ENCODE data around the gene MED4.

MED4 gene, protein sequence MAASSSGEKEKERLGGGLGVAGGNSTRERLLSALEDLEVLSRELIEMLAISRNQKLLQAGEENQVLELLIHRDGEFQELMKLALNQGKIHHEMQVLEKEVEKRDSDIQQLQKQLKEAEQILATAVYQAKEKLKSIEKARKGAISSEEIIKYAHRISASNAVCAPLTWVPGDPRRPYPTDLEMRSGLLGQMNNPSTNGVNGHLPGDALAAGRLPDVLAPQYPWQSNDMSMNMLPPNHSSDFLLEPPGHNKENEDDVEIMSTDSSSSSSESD

DNA sequence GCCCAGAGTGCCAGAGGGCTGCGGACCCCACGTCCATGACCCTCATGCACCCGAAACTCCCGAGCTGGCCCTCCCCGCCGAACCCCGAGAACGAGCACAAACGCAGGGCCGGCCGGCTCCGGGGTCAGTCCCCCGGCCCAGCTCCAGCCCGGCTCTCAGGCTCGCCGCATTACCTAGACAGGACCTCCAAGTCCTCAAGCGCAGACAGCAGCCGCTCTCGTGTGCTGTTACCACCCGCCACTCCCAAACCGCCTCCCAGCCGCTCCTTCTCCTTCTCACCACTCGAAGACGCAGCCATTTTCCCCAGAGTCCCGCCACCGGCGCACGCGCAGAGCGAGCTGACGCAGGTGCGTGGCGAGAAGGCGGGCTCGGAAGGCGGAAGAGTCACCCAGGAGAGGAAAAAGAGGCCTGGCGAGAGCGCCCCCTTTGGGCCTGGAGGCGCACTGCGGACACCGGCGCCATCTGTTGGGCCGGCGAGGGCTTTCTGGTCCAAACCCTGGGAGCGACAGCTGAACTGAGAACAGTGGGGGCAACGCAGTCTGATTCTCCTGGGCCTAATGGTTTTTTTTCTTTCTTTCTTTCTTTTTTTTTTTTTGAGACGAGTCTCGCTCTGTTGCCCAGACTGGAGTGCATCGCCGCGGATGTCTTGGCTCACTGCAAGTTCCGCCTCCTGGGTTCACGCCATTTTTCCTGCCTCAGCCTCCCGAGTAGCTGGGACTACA lies at the start of gene MED4:
Gene MED4 (minus strand): TSS at position 324 of the 722 bp plus-strand sequence. CDS start 26 bp downstream, at position 298.
- DNase-seq, result peak; percentile 100

- DNase-seq, result no peak
Observed at GRCh38 chr13:48144413-48145035, 49.6 kb upstream of the MED4 start.

DNA sequence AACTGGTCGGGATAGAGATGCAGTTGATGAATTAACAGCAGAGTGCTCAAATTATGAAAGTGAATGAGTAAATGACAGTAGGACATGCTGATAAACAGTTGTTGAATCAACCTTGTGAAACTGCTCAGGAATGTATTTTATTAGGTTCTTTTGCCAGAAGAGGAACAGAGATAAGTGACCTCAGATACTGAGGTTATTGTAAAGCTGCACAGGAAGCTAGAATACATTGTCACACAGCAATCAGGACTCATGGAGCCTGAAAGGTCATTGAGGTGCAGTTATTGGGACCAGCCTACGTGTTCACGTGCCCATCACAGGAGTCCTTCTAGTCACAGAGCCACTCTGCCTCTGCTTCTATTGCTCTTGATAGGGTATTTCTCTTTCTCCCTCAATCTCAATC lies 47.5 kb upstream of the MED4 start:
- DNase-seq, result no peak

DNA sequence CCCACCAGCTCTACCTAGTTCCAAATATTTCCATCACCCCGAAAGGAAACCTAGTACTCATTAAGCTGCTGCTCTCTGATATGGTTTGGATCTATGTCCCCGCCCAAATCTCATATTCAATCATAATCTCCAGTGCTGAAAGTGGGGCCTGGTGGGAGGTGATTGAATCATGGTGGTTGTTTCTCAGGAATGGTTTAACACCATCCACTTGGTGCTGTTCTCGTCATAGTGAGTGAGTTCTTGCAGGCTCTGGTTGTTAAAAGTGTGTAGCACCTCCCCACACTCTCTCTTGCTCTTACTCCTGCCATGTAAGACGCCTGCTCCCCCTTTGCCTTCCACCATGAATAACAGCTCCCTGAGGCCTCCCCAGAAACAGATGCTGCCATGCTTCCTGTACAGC lies 43.4 kb upstream of the MED4 start:
- no peak for DNase-seq

DNA sequence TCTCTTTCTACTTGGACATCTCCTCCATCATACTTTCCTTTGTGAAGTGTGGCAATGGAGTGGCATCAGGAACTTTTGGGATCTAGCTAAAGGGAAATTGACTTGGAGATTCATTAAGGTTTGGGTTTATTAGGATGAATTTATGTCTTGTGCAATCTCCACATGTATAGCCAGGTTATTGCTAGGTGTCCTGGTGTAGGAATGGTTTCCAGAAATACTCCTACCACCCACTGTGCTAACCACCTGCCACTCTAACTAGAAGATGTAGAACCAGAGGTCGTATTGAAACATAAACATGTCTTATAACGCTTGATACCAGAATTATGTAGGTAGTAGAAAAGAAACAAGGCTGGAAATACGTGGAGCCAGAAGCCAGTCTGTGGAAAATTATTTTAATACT lies 38.1 kb upstream of the MED4 start:
- DNase-seq, result no peak

- no peak for DNase-seq
Observed at GRCh38 chr13:48131533-48131932, 36.6 kb upstream of the MED4 start.

- no peak for DNase-seq
Observed at GRCh38 chr13:48126944-48127830, 32.3 kb upstream of the MED4 start.

GRCh38 chr13:48125794-48126228 lies 30.9 kb upstream of the MED4 start:
- DNase-seq, result no peak

DNA sequence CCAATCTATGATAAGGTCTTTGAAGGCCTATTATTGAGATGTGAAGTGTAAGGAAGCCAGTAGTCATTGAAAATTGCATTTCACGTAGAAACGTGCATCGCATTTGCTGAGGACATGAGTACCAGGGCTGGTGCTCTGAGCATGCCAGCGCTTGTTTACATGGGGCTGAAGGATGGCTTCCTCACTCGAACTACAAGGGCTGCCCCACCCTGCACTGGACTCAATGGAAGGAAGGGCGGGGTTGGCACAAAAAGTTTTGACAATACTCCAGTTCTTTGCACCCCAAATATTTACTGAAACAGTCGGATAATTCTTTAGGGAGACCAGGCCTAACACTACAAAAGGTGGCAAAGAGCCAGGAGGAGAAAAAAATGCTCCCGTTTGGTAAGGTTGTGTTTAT lies 28.9 kb upstream of the MED4 start:
- DNase-seq, result no peak

- no peak for DNase-seq
Observed at GRCh38 chr13:48121733-48122132, 26.8 kb upstream of the MED4 start.

DNA sequence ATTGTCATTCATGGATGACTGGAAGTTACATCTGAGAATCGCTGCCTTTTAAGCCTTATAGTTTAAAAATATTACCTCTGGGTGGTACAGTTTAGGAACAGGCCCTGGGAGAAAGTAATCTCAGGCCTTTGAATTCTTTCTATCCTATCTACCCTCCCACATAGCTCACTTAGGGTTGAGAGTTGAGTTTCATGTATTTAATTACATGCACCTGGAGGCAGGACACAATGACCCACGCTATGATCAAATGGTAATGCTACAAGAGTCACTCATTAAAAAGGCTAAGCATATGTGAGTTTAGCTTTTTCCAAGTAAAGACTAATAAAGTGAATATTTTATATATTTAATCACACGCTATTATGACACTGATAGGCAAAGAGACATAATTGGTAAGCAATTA lies 25.3 kb upstream of the MED4 start:
- DNase-seq, result no peak

DNA sequence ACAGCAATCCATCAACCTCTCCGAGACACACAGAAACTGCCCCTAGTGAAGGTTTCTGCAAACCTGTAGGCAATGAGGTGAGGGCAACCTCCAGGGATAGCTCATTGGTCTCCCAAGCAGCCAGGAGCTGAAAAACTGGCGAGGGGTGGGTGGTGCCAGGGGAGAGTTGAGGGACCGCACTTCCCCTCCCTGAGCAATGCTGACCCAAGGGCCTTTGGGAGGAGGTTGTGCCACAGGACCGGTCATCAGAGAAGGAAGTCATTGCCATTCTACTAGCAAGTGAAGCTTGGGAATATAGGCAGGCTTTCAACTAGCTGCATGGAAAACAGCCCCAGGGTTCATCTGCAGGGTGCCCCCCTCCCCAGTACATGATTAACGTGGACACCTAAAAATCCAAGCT lies 23.1 kb upstream of the MED4 start:
- DNase-seq, result no peak

- DNase-seq, result no peak
Observed at GRCh38 chr13:48116808-48117207, 21.9 kb upstream of the MED4 start.

GRCh38 chr13:48113756-48114130 lies 18.8 kb upstream of the MED4 start:
- DNase-seq, result no peak

DNA sequence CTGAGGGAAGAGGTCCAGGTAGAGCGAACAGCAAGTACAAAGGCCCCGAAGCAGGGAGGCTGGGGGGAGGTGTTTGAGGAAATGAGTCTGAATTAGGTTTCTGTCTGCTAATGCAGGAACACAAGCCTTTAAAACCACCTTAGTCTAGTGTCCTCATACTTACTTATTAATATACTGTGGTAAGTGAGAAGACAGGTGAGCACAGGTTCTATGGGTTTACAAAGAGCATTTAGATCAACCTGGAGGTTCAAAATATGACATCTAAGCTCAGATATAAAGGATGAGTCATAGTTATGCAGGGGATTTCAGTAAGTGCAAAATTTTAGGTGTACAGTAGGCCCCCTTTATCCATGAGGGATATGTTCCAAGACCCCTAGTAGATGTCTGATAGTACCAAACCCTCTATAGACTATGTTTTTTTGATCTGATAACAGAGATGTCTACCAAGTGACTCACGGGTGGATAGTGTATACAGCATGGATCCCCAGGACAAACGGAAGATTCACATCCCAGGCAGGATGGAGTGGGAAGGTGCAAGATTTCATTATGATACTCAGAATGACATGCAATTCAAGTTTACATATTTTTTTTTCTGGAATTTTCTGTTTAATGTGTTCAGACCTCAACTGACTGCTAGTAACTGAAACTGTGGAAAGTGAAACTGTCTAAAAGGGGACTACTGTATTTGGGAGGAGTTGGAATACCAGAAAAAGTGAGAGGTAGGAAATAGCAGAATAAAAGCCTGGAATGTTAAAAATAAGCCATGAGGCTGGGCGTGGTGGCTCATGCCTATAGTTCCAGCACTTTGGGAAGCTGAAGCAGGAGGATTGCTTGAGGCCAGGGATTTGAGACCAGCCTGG lies 18.2 kb upstream of the MED4 start:
- DNase-seq, result no peak

GRCh38 chr13:48110931-48111721 lies 16.2 kb upstream of the MED4 start:
- DNase-seq, result no peak

DNA sequence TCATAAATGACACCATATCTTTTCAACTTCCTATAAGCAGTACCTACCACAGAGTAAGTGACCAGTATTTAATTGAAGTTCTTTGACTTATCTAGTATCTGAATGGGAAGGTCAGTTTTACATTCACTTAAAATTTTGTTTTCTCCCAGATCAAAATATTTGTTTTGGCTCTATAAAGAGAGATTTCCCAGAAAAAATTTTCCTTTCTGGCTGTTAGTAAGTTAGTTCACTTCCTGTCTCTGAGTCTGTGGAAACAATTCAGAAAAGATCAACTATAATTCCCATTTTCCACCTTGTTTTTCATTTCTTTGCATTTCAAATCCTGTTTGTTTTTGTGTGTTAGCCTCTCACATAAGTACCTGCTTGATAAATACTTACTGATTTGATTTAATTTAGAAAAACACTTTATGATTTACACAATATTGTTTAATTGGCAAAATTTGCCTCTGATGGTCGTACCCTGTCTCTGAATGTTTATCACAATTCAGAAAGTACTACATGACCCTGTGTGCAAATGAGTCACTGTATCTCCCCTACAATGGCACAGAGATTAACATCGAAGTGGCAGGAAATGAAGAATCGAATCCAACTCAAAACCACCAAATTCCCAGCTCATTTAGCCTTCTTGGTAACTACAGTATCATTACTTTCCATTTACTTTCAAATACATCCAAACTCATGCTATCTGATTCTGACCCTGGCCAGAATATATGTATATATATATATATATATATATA lies 15.4 kb upstream of the MED4 start:
- DNase-seq, result no peak

DNA sequence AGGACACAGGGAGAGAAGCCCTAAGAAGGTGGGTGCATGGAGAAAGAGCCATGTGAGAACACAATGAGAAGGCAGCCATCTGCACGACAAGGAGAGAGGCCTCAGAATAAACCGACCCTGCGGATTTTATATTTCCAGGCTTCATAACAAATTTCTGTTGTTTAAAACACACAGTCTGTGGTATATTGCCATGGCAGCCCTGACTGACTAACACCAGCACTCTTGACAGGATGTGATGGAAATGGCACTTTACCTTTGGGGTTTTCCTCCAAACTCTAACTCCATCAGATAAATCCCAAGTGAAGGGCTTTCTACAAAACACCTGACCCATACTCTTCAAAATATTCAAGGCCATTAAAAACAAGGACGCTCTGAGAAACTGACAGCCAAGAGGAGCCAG lies 13.2 kb upstream of the MED4 start:
- DNase-seq, result no peak

- no peak for DNase-seq
Observed at GRCh38 chr13:48097793-48098192, 2.9 kb upstream of the MED4 start.

- no peak for DNase-seq
Observed at GRCh38 chr13:48096670-48097069, 1.8 kb upstream of the MED4 start.

DNA sequence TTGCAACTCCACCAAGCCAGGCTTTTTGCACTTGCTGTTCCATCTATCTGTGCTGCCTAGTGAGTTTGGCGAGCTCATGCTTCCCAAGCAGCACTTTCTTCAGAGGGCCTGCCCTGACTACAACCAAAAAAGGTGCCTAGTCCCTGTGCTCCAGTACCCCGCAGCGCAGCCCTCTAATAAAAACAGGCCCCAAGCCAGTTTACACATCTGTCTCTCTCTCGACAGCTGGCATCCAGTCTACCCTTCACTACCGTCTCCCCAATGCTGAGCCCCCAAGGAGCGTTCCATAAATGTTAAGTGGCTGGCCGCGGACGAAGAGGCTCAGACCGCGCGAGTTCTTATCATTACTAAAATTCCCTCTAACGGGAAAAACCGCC lies 512 bp downstream of the MED4 start:
- peak; percentile 57 for DNase-seq

Data from activated CD8-positive, alpha-beta memory T cell treated with anti-CD3 and anti-CD28 coated beads, Interleukin-2, amount 50 U/mL, for 48 hours (primary cell).